ENCODE results near the gene CHD1. TPM values are rescaled to one million over a fixed set of nuclear protein-coding genes. Genes with fewer than 3 reads are reported as not detected.

Gene CHD1
- total and polyA plus RNA-seq, 2 of the 13 experiments (the other 11 are each of a cell fraction or from before 2014, with no cell fraction given) = 22.8 to 55.9 TPM

GRCh38 chr5:98847054-98847453, 81.8 kb downstream of the CHD1 start:
- DNase-seq (ENCODE audit: low spot score) = no peak
- Histone ChIP-seq H3K4me3 (replicated peaks in 1 of 3; ENCODE audit: insufficient read depth in 1 of 3, low read depth in 2 of 3, low read length in 3 of 3) (no peak overlapping the region), H3K9ac (ENCODE audit: insufficient read depth, low read depth, low read length) (no peak overlapping the region), H3K4me2 (ENCODE audit: low read depth, low read length) (no peak overlapping the region), H4K20me1 (ENCODE audit: insufficient read depth, low read length) (no peaks in the 10 kb centered on the region), H3K79me2 (ENCODE audit: insufficient read depth, low read length) (no peaks in the 10 kb centered on the region), H3K4me1 (ENCODE audit: insufficient read depth, low read length) (peaks cover 13% of the 10 kb centered on the region), H3K9me3 (ENCODE audit: low read length) (peaks cover 28% of the 10 kb centered on the region), H3K27ac (ENCODE audit: extremely low read length, insufficient read depth, low read length) (no peak overlapping the region), H3K36me3 (replicated peaks in 1 of 2; ENCODE audit: control insufficient read depth in 1 of 2, insufficient read depth in 2 of 2, low read length in 2 of 2) (no peaks in the 10 kb centered on the region), H3K27me3 (ENCODE audit: control insufficient read depth in 1 of 2, insufficient read depth in 2 of 2, low read length in 2 of 2) (no peaks in the 10 kb centered on the region; a peak in 1 of 5 replicates), H2AFZ (ENCODE audit: low read length) (no peak overlapping the region)
- intact Hi-C loops (cut with micrococcal nuclease; ENCODE audit: unreplicated experiment) (no loop called here), in situ Hi-C loops (cut with HindIII; ENCODE audit: extremely low pct_ligation_motif_present, low pct_unique_long_range_greater_than_20kb) (loop anchor here (25.0 kb wide), 1 partner anchor 1310 kb away; no protein-coding TSS in a partner anchor)
- no peak for ATAC-seq
- WGBS (ENCODE audit: low lambda C conversion rate) = 5% methylated on average over 1 of the region's 1 CpG
- no peak for FAIRE-seq
- no peak for TF ChIP-seq PLSCR1 (CRISPR knock-in tag; IDR thresholded peaks at IDR 0.05; ENCODE audit: borderline replicate concordance)
- TF ChIP-seq ZNF557 (CRISPR knock-in tag; IDR thresholded peaks at IDR 0.05) = no peak
- no peak for TF ChIP-seq SATB2 (CRISPR knock-in tag; IDR thresholded peaks at IDR 0.05)
- TF ChIP-seq LBX2 (CRISPR knock-in tag; IDR thresholded peaks at IDR 0.05; ENCODE audit: borderline replicate concordance) = no peak
- no peak for TF ChIP-seq EEA1 (CRISPR knock-in tag; IDR thresholded peaks at IDR 0.05; ENCODE audit: borderline replicate concordance)
- no peak for TF ChIP-seq CREB1 (IDR thresholded peaks at IDR 0.05)
- no peak for TF ChIP-seq CREB1 (CRISPR knock-in tag; IDR thresholded peaks at IDR 0.05)
- no peak for TF ChIP-seq PAF1 (CRISPR knock-in tag; IDR thresholded peaks at IDR 0.05)
- no peak for TF ChIP-seq ZNF513 (CRISPR knock-in tag; conservative IDR thresholded peaks at IDR 0.05)
- no peak for TF ChIP-seq ZSCAN29 (CRISPR knock-in tag; conservative IDR thresholded peaks at IDR 0.05)
- TF ChIP-seq HOXA9 (CRISPR knock-in tag; IDR thresholded peaks at IDR 0.05; ENCODE audit: borderline replicate concordance) = no peak
- no peak for TF ChIP-seq ADNP (CRISPR knock-in tag; IDR thresholded peaks at IDR 0.05)
- TF ChIP-seq NR0B2 (CRISPR knock-in tag; IDR thresholded peaks at IDR 0.05) = no peak
- POLR2A ChIA-PET = no interaction called here
- no TSS peak for BruUV-seq (replicated peaks)
- CTCF ChIA-PET (ENCODE audit: low intra/inter-chr PET ratio, low total read pairs) = no interaction called here

All from HepG2 (cell line).